GM21423 (cell line): Measurements from ENCODE around the gene TPPP.
A peak's percentile ranks its signal among the peaks of the same experiment; 100 is the strongest.

Source experiments
- ATAC-seq: cut with Tn5 transposase; IDR thresholded peaks from one replicate; pipeline ENCODE4 v1.9.1; 2021; ENCODE audit warnings: mild to moderate bottlenecking, moderate library complexity; ENCODE audit not compliant: unreplicated experiment

Gene TPPP

GRCh38 chr5:647727-648126 is 45.4 kb downstream of the TPPP start:
- no peak for ATAC-seq

GRCh38 chr5:647311-647710 is 45.8 kb downstream of the TPPP start:
- no peak for ATAC-seq

- ATAC-seq, result no peak
Observed at GRCh38 chr5:646396-647201, 46.6 kb downstream of the TPPP start.

- ATAC-seq, result no peak
Observed at GRCh38 chr5:645421-645820, 47.7 kb downstream of the TPPP start.

- ATAC-seq, result no peak
Observed at GRCh38 chr5:644971-645370, 48.2 kb downstream of the TPPP start.

GRCh38 chr5:644509-644908 is 48.6 kb downstream of the TPPP start:
- no peak for ATAC-seq

GRCh38 chr5:643811-644271 is 49.3 kb downstream of the TPPP start:
- ATAC-seq, result peak; percentile 60

GRCh38 chr5:643351-643801 is 49.8 kb downstream of the TPPP start:
- ATAC-seq, result peak; percentile 11

- no peak for ATAC-seq
Observed at GRCh38 chr5:642481-642880, 50.7 kb downstream of the TPPP start.

GRCh38 chr5:641331-641765 is 51.8 kb downstream of the TPPP start:
- no peak for ATAC-seq

- ATAC-seq, result no peak
Observed at GRCh38 chr5:640461-641330, 52.5 kb downstream of the TPPP start.

GRCh38 chr5:639584-640213 is 53.5 kb downstream of the TPPP start:
- no peak for ATAC-seq

- ATAC-seq, result no peak
Observed at GRCh38 chr5:639253-639530, 54.0 kb downstream of the TPPP start.

- ATAC-seq, result no peak
Observed at GRCh38 chr5:638501-639252, 54.5 kb downstream of the TPPP start.

GRCh38 chr5:637581-638450 is 55.3 kb downstream of the TPPP start:
- ATAC-seq, result no peak

- ATAC-seq, result no peak
Observed at GRCh38 chr5:636951-637350, 56.2 kb downstream of the TPPP start.

- ATAC-seq, result no peak
Observed at GRCh38 chr5:635306-636055, 57.7 kb downstream of the TPPP start.

GRCh38 chr5:634191-634590 is 59.0 kb downstream of the TPPP start:
- no peak for ATAC-seq

GRCh38 chr5:633501-633955 is 59.6 kb downstream of the TPPP start:
- no peak for ATAC-seq
